ENCODE measurements around the gene ZFC3H1.

The ZFC3H1 gene

GRCh38 chr12:71601546-71601945 is 62.1 kb downstream of the ZFC3H1 start:
- H3K79me2 ChIP-seq = no peaks in the 10 kb centered on the region
- no peaks in the 10 kb centered on the region for H3K4me1 ChIP-seq
- no peak overlapping the region for H2AFZ ChIP-seq
- H3K36me3 ChIP-seq (ENCODE audit: control insufficient read depth, insufficient read depth, low read length) = no peaks in the 10 kb centered on the region
- H3K27me3 ChIP-seq (ENCODE audit: control insufficient read depth, insufficient read depth, low read length) = no peaks in the 10 kb centered on the region
- H3K4me2 ChIP-seq (ENCODE audit: low read length) = no peak overlapping the region
- H3K9ac ChIP-seq = no peak overlapping the region
- no peak overlapping the region for H3K27ac ChIP-seq
- H3K4me3 ChIP-seq (ENCODE audit: low read depth, low read length) = no peak overlapping the region
- no peaks in the 10 kb centered on the region for H3K9me3 ChIP-seq (ENCODE audit: control insufficient read depth, low read length)
- TF ChIP-seq, protein P1, sequence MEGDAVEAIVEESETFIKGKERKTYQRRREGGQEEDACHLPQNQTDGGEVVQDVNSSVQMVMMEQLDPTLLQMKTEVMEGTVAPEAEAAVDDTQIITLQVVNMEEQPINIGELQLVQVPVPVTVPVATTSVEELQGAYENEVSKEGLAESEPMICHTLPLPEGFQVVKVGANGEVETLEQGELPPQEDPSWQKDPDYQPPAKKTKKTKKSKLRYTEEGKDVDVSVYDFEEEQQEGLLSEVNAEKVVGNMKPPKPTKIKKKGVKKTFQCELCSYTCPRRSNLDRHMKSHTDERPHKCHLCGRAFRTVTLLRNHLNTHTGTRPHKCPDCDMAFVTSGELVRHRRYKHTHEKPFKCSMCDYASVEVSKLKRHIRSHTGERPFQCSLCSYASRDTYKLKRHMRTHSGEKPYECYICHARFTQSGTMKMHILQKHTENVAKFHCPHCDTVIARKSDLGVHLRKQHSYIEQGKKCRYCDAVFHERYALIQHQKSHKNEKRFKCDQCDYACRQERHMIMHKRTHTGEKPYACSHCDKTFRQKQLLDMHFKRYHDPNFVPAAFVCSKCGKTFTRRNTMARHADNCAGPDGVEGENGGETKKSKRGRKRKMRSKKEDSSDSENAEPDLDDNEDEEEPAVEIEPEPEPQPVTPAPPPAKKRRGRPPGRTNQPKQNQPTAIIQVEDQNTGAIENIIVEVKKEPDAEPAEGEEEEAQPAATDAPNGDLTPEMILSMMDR (IDR thresholded peaks at IDR 0.05) = no peak

DNA sequence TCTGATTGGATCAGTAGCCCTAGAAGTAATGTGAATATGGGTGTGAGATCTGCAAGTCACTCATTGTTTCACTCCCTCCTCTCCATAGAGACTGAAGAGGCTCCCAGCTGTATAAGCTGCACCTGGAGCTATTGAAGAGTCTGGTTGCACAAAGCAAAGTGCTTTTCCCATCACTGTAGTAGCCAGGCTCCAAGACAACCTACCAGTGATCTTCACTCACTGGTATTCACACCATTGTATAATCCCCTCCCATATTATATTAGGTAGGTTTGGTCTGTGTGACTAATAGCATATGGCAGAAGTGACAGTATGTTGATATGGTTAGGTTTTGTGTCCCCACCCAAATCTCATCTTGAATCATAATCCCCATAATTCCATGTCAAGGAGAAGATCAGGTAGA is 64.4 kb downstream of the ZFC3H1 start:
- Histone ChIP-seq H3K27ac (no peak overlapping the region), H3K36me3 (ENCODE audit: control insufficient read depth, insufficient read depth, low read length) (no peaks in the 10 kb centered on the region), H3K27me3 (ENCODE audit: control insufficient read depth, insufficient read depth, low read length) (no peaks in the 10 kb centered on the region), H3K9ac (no peak overlapping the region), H2AFZ (no peak overlapping the region), H3K4me1 (no peaks in the 10 kb centered on the region), H3K4me2 (ENCODE audit: low read length) (no peak overlapping the region), H3K79me2 (no peaks in the 10 kb centered on the region), H3K9me3 (ENCODE audit: control insufficient read depth, low read length) (no peaks in the 10 kb centered on the region), H3K4me3 (ENCODE audit: low read depth, low read length) (no peak overlapping the region)
- TF ChIP-seq, protein P1 (IDR thresholded peaks at IDR 0.05) = no peak

DNA sequence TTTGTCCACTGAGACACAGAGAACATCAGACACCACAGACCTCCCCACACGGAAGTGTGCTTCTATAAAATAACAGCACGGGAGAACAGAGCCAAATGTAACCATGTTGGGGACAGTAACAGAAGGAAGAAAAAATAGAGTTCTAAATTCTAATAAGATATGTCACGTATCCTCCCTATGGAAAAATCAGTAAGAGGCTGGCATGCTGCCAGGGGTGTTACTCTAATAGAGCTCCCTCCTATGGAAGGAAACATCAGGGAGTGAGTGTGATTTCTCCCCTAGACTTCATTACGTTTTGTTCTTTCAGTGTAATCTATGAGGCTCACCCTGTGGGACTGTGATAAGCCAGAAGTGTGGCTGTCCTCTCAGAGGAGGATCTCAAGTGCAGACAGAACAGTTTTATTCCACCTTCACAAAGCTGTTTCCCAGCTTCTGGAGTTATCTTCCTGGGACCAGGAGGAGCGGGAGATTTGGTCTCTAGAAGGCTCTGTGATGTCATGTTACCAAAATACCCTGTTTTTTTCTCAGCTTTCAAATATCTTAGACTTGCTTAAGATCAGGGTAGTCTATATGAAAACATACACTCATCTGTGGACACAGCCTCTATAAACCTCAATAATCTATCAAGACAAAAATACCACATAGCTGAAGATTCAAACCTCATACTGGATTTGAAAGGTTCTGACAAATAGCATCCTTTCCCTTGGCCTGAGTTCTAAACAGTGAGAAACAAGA is 69.3 kb downstream of the ZFC3H1 start:
- Histone ChIP-seq H3K79me2 (no peaks in the 10 kb centered on the region), H3K4me2 (ENCODE audit: low read length) (no peak overlapping the region), H3K27ac (no peak overlapping the region), H3K36me3 (ENCODE audit: control insufficient read depth, insufficient read depth, low read length) (no peaks in the 10 kb centered on the region), H2AFZ (no peak overlapping the region), H3K9me3 (ENCODE audit: control insufficient read depth, low read length) (no peaks in the 10 kb centered on the region), H3K4me1 (no peaks in the 10 kb centered on the region), H3K4me3 (ENCODE audit: low read depth, low read length) (no peak overlapping the region), H3K9ac (no peak overlapping the region), H3K27me3 (ENCODE audit: control insufficient read depth, insufficient read depth, low read length) (no peaks in the 10 kb centered on the region)
- TF ChIP-seq, protein P1 (IDR thresholded peaks at IDR 0.05) = no peak

DNA sequence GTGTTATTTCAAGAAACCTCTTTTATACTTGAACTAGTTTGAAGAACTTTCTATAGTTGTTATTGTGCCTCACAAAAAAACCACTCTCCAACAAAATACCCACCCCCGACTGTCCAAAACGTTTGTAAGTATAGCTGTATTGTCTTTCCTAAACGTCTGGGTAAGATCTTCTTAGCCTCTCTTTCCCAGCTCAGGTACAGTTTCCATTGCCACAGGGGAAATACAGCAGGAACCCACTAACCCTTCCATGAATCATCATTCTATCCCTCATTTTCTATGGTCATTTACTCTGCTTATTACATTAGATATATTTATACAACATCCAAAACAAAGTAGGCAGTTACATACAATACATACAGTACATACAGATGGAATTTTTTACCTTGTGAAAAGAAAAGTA is 70.8 kb downstream of the ZFC3H1 start:
- Histone ChIP-seq H3K36me3 (ENCODE audit: control insufficient read depth, insufficient read depth, low read length) (no peaks in the 10 kb centered on the region), H3K4me2 (ENCODE audit: low read length) (no peak overlapping the region), H3K4me3 (ENCODE audit: low read depth, low read length) (no peak overlapping the region), H3K4me1 (no peaks in the 10 kb centered on the region), H3K9ac (no peak overlapping the region), H3K9me3 (ENCODE audit: control insufficient read depth, low read length) (no peaks in the 10 kb centered on the region), H3K27ac (no peak overlapping the region), H3K27me3 (ENCODE audit: control insufficient read depth, insufficient read depth, low read length) (no peaks in the 10 kb centered on the region), H2AFZ (no peak overlapping the region), H3K79me2 (no peaks in the 10 kb centered on the region)
- TF ChIP-seq, protein P1 (IDR thresholded peaks at IDR 0.05) = no peak

DNA sequence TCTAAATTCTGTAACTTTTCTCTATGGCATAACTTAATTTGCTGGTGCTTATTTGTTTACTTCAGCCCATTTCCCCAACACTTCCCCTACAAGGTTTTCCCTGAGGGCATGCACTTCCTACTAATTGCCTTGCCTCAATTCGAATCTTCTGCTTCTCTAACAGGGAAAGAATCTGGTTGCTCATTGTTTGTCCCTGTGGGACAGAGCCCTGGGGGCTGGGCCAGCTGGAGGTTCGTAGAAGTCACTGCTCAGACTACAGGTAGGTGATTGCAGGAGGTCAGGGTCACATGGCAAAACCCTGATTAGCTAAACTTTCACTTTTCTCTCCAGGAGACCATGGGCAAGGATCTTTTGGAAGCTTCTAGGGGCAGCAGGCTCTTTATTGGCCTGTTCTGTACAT is 72.0 kb downstream of the ZFC3H1 start:
- Histone ChIP-seq H3K9ac (no peak overlapping the region), H2AFZ (no peak overlapping the region), H3K4me1 (no peaks in the 10 kb centered on the region), H3K36me3 (ENCODE audit: control insufficient read depth, insufficient read depth, low read length) (no peaks in the 10 kb centered on the region), H3K9me3 (ENCODE audit: control insufficient read depth, low read length) (no peaks in the 10 kb centered on the region), H3K27me3 (ENCODE audit: control insufficient read depth, insufficient read depth, low read length) (no peaks in the 10 kb centered on the region), H3K4me2 (ENCODE audit: low read length) (no peak overlapping the region), H3K4me3 (ENCODE audit: low read depth, low read length) (no peak overlapping the region), H3K27ac (no peak overlapping the region), H3K79me2 (no peaks in the 10 kb centered on the region)
- TF ChIP-seq, protein P1 (IDR thresholded peaks at IDR 0.05) = no peak
